H1 (cell line): ENCODE measurements around the gene ELAVL1. TPM values are rescaled to one million over a fixed set of nuclear protein-coding genes. Genes with fewer than 3 reads are reported as not detected.

Source experiments
- CTCF ChIA-PET: fragments of 300-600 bp; sonication (Branson Sonifier 250); formaldehyde crosslinking; loops from one replicate; lab custom pipeline; 2021; ENCODE audit not compliant: partially characterized antibody; lab: Charles Lee
- POLR2A ChIA-PET: fragments of 300-600 bp; sonication (Branson Sonifier 250); formaldehyde crosslinking; loops from one replicate; lab custom pipeline; 2021; ENCODE audit warnings: inconsistent platforms; ENCODE audit not compliant: partially characterized antibody; lab: Charles Lee
- DNase-seq, 2 experiments: peaks; one replicate each; pipeline versions ENCODE4 v3.0.0 to v3.0.0-alpha.2; 2010 to 2022; ENCODE audit warnings: low spot score in 2 of 2, low read depth in 1 of 2, mixed read lengths in 1 of 2
- FAIRE-seq: peaks from 2 replicates; lab custom pipeline; 2011; peaks lifted over from hg19 to GRCh38; lab: Jason Lieb, UNC
- H2AFZ ChIP-seq: 2 replicates; pipeline ENCODE4 v1.8.1; 2012; ENCODE audit warnings: low read length, inconsistent platforms
- H2AK5ac ChIP-seq: 2 replicates; pipeline ENCODE4 v1.6.1; 2013; ENCODE audit warnings: low read depth, low read length
- H2BK120ac ChIP-seq: replicated peaks from 2 replicates; pipeline ENCODE3; 2013; ENCODE audit warnings: low read depth, low read length, inconsistent platforms
- H2BK12ac ChIP-seq: 2 replicates; pipeline ENCODE4 v1.6.1; 2013; ENCODE audit warnings: low read depth, low read length
- H2BK15ac ChIP-seq: 2 replicates; pipeline ENCODE4 v1.6.1; 2013; ENCODE audit warnings: low read length
- H2BK20ac ChIP-seq: 2 replicates; pipeline ENCODE4 v1.6.1; 2013; ENCODE audit warnings: low read length
- H2BK5ac ChIP-seq: 2 replicates; pipeline ENCODE4 v1.6.1; 2013; ENCODE audit warnings: low read depth, low read length
- H3K14ac ChIP-seq: 2 replicates; pipeline ENCODE4 v1.6.1; 2013; ENCODE audit warnings: inconsistent platforms; ENCODE audit not compliant: insufficient read length
- H3K18ac ChIP-seq: 2 replicates; pipeline ENCODE4 v1.6.1; 2013; ENCODE audit warnings: low read length; ENCODE audit errors: extremely low read depth
- H3K23ac ChIP-seq: 2 replicates; pipeline ENCODE4 v1.6.1; 2013; ENCODE audit warnings: inconsistent platforms; ENCODE audit not compliant: insufficient read length
- H3K23me2 ChIP-seq: 2 replicates; pipeline ENCODE4 v1.6.1; 2013; ENCODE audit warnings: low read depth, low read length
- H3K27ac ChIP-seq: 2 replicates; pipeline ENCODE4 v1.6.1; 2011; ENCODE audit warnings: low read depth, low read length, inconsistent platforms
- H3K27me3 ChIP-seq, 4 experiments: replicated peaks in 1 of 4; 1 replicate in 1 of 4; 2 replicates in 3 of 4; pipeline versions ENCODE4 v1.6.1 to v1.8.1; 2011 to 2013; ENCODE audit warnings: low read length in 3 of 4, mild to moderate bottlenecking in 3 of 4, inconsistent platforms in 2 of 4, mixed read lengths in 2 of 4, moderate library complexity in 1 of 4; ENCODE audit not compliant: control insufficient read depth in 3 of 4, insufficient read depth in 3 of 4; ENCODE audit errors: extremely low read depth in 1 of 4
- H3K36me3 ChIP-seq, 4 experiments: 2 replicates each; pipeline versions ENCODE4 v1.6.1 to v1.8.1; 2011 to 2013; ENCODE audit warnings: mild to moderate bottlenecking in 4 of 4, low read length in 3 of 4, moderate library complexity in 2 of 4, control low read depth in 1 of 4, inconsistent platforms in 1 of 4; ENCODE audit not compliant: insufficient read depth in 4 of 4, control insufficient read depth in 2 of 4
- H3K4ac ChIP-seq: replicated peaks from 2 replicates; pipeline ENCODE3; 2013; ENCODE audit warnings: low read length, low read depth, mixed read lengths, inconsistent platforms; ENCODE audit not compliant: insufficient read length
- H3K4me1 ChIP-seq, 4 experiments: replicated peaks in 1 of 4; 1 replicate in 1 of 4; 2 replicates in 3 of 4; pipeline versions ENCODE4 v1.6.1 to v1.8.1; 2011 to 2013; ENCODE audit warnings: low read length in 3 of 4, inconsistent platforms in 2 of 4, mixed read lengths in 1 of 4; ENCODE audit not compliant: insufficient read depth in 4 of 4, control insufficient read depth in 3 of 4
- H3K4me2 ChIP-seq, 2 experiments: 2 replicates each; pipeline versions ENCODE4 v1.6.1 to v1.8.1; 2011 to 2013; ENCODE audit warnings: low read depth in 2 of 2, low read length in 2 of 2, control low read depth in 1 of 2, inconsistent platforms in 1 of 2, mild to moderate bottlenecking in 1 of 2; ENCODE audit not compliant: insufficient read depth in 1 of 2
- H3K4me3 ChIP-seq, 4 experiments: fragments of 200-600, 300-600 bp in 1 of 4; sonication (generic), shearing (Covaris generic), sonication (Bioruptor Twin) in 1 of 4; 2 replicates each; pipeline versions ENCODE4 v1.5.1 to v1.8.1; 2011 to 2016; ENCODE audit warnings: low read length in 4 of 4, low read depth in 3 of 4, control low read depth in 2 of 4, inconsistent platforms in 2 of 4, mild to moderate bottlenecking in 2 of 4, mixed read lengths in 1 of 4, moderate library complexity in 1 of 4; ENCODE audit not compliant: insufficient read depth in 2 of 4; ENCODE audit errors: extremely low read depth in 1 of 4
- H3K56ac ChIP-seq: replicated peaks from 2 replicates; pipeline ENCODE3; 2013; ENCODE audit warnings: low read depth, mild to moderate bottlenecking, mixed read lengths, low read length, inconsistent platforms; ENCODE audit not compliant: insufficient read length
- H3K79me1 ChIP-seq: 2 replicates; pipeline ENCODE4 v1.6.1; 2013; ENCODE audit warnings: low read depth, low read length, control low read depth
- H3K79me2 ChIP-seq, 2 experiments: 2 replicates each; pipeline versions ENCODE4 v1.6.1 to v1.8.1; 2012 to 2013; ENCODE audit warnings: low read length in 2 of 2, mild to moderate bottlenecking in 2 of 2, inconsistent platforms in 1 of 2; ENCODE audit not compliant: insufficient read depth in 2 of 2, control insufficient read depth in 1 of 2
- H3K9ac ChIP-seq, 4 experiments: replicated peaks in 1 of 4; 1 replicate in 1 of 4; 2 replicates in 3 of 4; pipeline versions ENCODE4 v1.6.1 to v1.8.1; 2011 to 2013; ENCODE audit warnings: low read depth in 3 of 4, low read length in 3 of 4, control low read depth in 2 of 4, mild to moderate bottlenecking in 2 of 4, moderate library complexity in 2 of 4, inconsistent platforms in 1 of 4; ENCODE audit errors: extremely low read depth in 1 of 4
- H3K9me3 ChIP-seq, 2 experiments: 2 replicates each; pipeline versions ENCODE4 v1.6.1 to v1.8.1; 2012 to 2013; ENCODE audit warnings: mild to moderate bottlenecking in 2 of 2, moderate library complexity in 2 of 2, control low read depth in 1 of 2, inconsistent platforms in 1 of 2, low read depth in 1 of 2, low read length in 1 of 2, mixed read lengths in 1 of 2; ENCODE audit not compliant: insufficient read depth in 2 of 2
- H4K20me1 ChIP-seq, 2 experiments: replicated peaks in 1 of 2; 2 replicates each; pipeline versions ENCODE3 to v1.8.1; 2011 to 2013; ENCODE audit warnings: inconsistent platforms in 2 of 2, low read length in 2 of 2, mild to moderate bottlenecking in 1 of 2; ENCODE audit not compliant: insufficient read depth in 2 of 2, control insufficient read depth in 1 of 2
- H4K5ac ChIP-seq: 2 replicates; pipeline ENCODE4 v1.6.1; 2013; ENCODE audit warnings: low read length, low read depth, mixed read lengths, inconsistent platforms; ENCODE audit not compliant: insufficient read length
- H4K8ac ChIP-seq: 2 replicates; pipeline ENCODE4 v1.8.0; 2013; ENCODE audit warnings: mild to moderate bottlenecking, moderate library complexity, low read length, inconsistent platforms; ENCODE audit not compliant: insufficient read depth; ENCODE audit errors: extremely low read depth
- H4K91ac ChIP-seq: replicated peaks from 2 replicates; pipeline ENCODE3; 2013; ENCODE audit warnings: low read length, mixed read lengths, inconsistent platforms; ENCODE audit not compliant: insufficient read length
- ATF3 ChIP-seq: IDR thresholded peaks from 2 replicates; pipeline ENCODE4 v1.6.1; 2011; ENCODE audit warnings: low read depth, mild to moderate bottlenecking, low read length; ENCODE audit not compliant: insufficient read depth
- JUND ChIP-seq: IDR thresholded peaks from 2 replicates; pipeline ENCODE4 v1.6.1; 2011; ENCODE audit warnings: mild to moderate bottlenecking, improper control_type of control experiment, low read length
- SP2 ChIP-seq: IDR thresholded peaks from 2 replicates; pipeline ENCODE4 v1.6.1; 2012; ENCODE audit warnings: mild to moderate bottlenecking, low read length, inconsistent platforms
- WGBS, 2 experiments: shearing (Covaris generic) in 1 of 2; methylation state at CpG; one replicate each; pipeline versions ENCODE4 v1.1.6 to v1.1.7; 2013 to 2015; ENCODE audit warnings: low lambda C conversion rate in 2 of 2, mixed read lengths in 2 of 2, inconsistent platforms in 1 of 2, low coverage in 1 of 2, missing lambda C conversion rate in 1 of 2; ENCODE audit not compliant: insufficient replicate concordance in 2 of 2, insufficient coverage in 1 of 2, insufficient read length in 1 of 2; ENCODE audit errors: extremely low coverage in 1 of 2, missing lambda C conversion rate in 1 of 2; 5-methylcytosine and 5-hydroxymethylcytosine counted together
- polyA plus RNA-seq, 7 experiments: library from polyadenylated mRNA; depleted of rRNA in 3 of 7; stranded (reverse) in 5 of 7; unstranded in 2 of 7; fragments of >200 nt in 5 of 7; fragments of 200-250 nt in 2 of 7; gene quantifications; 1 replicate in 5 of 7; 2 replicates in 1 of 7; 4 replicates in 1 of 7; pipeline versions ENCODE4 v1.2.1 to v1.2.3, GENCODE V29; 2011 to 2013; ENCODE audit warnings: missing spikeins in 2 of 7, mixed read lengths in 2 of 7
- total RNA-seq: library from RNA; stranded (reverse); fragmentation: NEBNext Ultra II Directional; extraction: Animal tissue kit (Norgen Biotek cat#: 25700); gene quantifications from 2 replicates; pipeline ENCODE4 v1.2.1, GENCODE V29; 2021

The ELAVL1 gene
- total and polyA plus RNA-seq, 2 of the 8 experiments (the other 6 are each of a cell fraction or from before 2014, with no cell fraction given), result 56.7 to 163 TPM

DNA sequence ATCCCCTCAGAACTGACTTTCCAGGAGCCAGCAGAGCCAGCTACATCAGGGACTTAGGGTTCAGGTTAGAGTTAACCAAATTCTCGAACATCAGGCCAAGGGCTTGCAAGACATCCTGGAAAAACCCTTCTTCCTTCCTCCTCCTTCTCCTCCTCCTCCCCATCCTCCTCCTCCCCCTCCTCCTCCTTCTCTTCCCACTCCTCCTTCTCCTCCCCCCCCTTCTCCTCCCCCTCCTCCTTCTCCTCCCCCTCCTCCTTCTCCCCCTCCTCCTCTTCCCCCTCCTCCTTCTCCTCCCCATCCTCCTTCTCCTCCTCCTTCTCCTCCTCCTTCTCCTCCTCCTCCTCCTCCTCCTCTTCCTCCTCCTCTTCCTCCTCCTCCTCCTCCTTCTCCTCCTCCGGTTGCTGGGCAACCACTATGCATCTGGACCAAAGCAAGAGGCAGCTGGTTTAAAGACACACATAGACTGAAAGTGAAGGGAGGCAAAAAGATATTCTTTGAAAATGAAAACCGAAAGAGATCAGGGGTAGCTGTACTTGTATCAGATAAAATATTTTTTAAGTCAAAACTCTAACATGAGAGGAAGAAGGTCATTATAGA is 41.2 kb upstream of the ELAVL1 start:
- H3K4me3 ChIP-seq, result no peak overlapping the region
- TF ChIP-seq JUND (no peak), SP2 (no peak), ATF3 (no peak)
- TF ChIP-seq, all 59 proteins: peak for 0
- Histone ChIP-seq H2BK120ac (no peak overlapping the region), H3K4me2 (no peak overlapping the region), H3K23ac (no peak overlapping the region), H2BK5ac (no peak overlapping the region), H2AFZ (no peak overlapping the region), H3K79me1 (no peaks in the 10 kb centered on the region), H3K27ac (no peak overlapping the region), H3K9me3 (no peaks in the 10 kb centered on the region), H3K79me2 (no peaks in the 10 kb centered on the region), H3K18ac (no peak overlapping the region), H3K14ac (no peak overlapping the region), H4K91ac (no peak overlapping the region), H2BK20ac (no peak overlapping the region), H3K4ac (no peak overlapping the region), H4K5ac (no peak overlapping the region), H2BK12ac (no peak overlapping the region), H4K20me1 (no peaks in the 10 kb centered on the region), H4K8ac (no peak overlapping the region; the same call in 1 of the 2 replicates), H3K9ac (no peak overlapping the region), H3K56ac (no peak overlapping the region), H3K4me1 (no peaks in the 10 kb centered on the region; a peak in 1 of 7 replicates), H3K23me2 (no peaks in the 10 kb centered on the region; the same call in 1 of the 2 replicates), H2AK5ac (no peak overlapping the region), H3K27me3 (peaks cover 0 to 7% (median 5%) of the 10 kb centered on the region in 4 experiments; a peak in 5 of 7 replicates), H2BK15ac (no peak overlapping the region), H3K36me3 (no peaks in the 10 kb centered on the region)
- DNase-seq (no peak), FAIRE-seq (no peak)
- ChIA-PET POLR2A (interaction anchor here (0.7 to 1.4 kb wide), 3 partner anchors 11 to 42 kb away, joined by 3 read pairs; no protein-coding TSS in a partner anchor), CTCF (interaction anchor here (0.6 to 2.8 kb wide), 6 partner anchors 9 to 222 kb away, joined by 3 to 9 read pairs (median 4); no protein-coding TSS in a partner anchor)
- 66% methylated on average over 3 of the region's 3 CpGs; no CpG with 5 or more reads in 1 of the 2 experiments for WGBS, 2 experiments
